ENCODE measurements around the gene GNAQ.

- TF ChIP-seq, protein P1, sequence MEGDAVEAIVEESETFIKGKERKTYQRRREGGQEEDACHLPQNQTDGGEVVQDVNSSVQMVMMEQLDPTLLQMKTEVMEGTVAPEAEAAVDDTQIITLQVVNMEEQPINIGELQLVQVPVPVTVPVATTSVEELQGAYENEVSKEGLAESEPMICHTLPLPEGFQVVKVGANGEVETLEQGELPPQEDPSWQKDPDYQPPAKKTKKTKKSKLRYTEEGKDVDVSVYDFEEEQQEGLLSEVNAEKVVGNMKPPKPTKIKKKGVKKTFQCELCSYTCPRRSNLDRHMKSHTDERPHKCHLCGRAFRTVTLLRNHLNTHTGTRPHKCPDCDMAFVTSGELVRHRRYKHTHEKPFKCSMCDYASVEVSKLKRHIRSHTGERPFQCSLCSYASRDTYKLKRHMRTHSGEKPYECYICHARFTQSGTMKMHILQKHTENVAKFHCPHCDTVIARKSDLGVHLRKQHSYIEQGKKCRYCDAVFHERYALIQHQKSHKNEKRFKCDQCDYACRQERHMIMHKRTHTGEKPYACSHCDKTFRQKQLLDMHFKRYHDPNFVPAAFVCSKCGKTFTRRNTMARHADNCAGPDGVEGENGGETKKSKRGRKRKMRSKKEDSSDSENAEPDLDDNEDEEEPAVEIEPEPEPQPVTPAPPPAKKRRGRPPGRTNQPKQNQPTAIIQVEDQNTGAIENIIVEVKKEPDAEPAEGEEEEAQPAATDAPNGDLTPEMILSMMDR (IDR thresholded peaks at IDR 0.05 in 2 of 3, conservative IDR thresholded peaks at IDR 0.05 in 1 of 3; ENCODE audit: borderline replicate concordance in 1 of 3, insufficient read depth in 1 of 3, low read depth in 2 of 3, low read length in 2 of 3): no peak
- TF ChIP-seq SRF (IDR thresholded peaks at IDR 0.05; ENCODE audit: low read depth) (peak; percentile 82), POLR2A (IDR thresholded peaks at IDR 0.05; ENCODE audit: borderline replicate concordance, extremely low read depth, insufficient read depth, insufficient read length) (no peak), RAD21 (IDR thresholded peaks at IDR 0.05; ENCODE audit: low read depth) (no peak), TCF7L2 (IDR thresholded peaks at IDR 0.05; ENCODE audit: borderline replicate concordance, extremely low read depth, insufficient read depth, insufficient read length) (no peak), POLR2AphosphoS5 (IDR thresholded peaks at IDR 0.05; ENCODE audit: low read depth, low read length) (no peak), CBX3 (IDR thresholded peaks at IDR 0.05; ENCODE audit: low read depth) (no peak), ELF1 (IDR thresholded peaks at IDR 0.05; ENCODE audit: borderline replicate concordance, low read depth) (no peak), EZH2 (IDR thresholded peaks at IDR 0.05) (no peak)
- TF ChIP-seq, protein P2, sequence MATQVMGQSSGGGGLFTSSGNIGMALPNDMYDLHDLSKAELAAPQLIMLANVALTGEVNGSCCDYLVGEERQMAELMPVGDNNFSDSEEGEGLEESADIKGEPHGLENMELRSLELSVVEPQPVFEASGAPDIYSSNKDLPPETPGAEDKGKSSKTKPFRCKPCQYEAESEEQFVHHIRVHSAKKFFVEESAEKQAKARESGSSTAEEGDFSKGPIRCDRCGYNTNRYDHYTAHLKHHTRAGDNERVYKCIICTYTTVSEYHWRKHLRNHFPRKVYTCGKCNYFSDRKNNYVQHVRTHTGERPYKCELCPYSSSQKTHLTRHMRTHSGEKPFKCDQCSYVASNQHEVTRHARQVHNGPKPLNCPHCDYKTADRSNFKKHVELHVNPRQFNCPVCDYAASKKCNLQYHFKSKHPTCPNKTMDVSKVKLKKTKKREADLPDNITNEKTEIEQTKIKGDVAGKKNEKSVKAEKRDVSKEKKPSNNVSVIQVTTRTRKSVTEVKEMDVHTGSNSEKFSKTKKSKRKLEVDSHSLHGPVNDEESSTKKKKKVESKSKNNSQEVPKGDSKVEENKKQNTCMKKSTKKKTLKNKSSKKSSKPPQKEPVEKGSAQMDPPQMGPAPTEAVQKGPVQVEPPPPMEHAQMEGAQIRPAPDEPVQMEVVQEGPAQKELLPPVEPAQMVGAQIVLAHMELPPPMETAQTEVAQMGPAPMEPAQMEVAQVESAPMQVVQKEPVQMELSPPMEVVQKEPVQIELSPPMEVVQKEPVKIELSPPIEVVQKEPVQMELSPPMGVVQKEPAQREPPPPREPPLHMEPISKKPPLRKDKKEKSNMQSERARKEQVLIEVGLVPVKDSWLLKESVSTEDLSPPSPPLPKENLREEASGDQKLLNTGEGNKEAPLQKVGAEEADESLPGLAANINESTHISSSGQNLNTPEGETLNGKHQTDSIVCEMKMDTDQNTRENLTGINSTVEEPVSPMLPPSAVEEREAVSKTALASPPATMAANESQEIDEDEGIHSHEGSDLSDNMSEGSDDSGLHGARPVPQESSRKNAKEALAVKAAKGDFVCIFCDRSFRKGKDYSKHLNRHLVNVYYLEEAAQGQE (IDR thresholded peaks at IDR 0.05; ENCODE audit: low read depth): no peak
- TF ChIP-seq, protein P3, sequence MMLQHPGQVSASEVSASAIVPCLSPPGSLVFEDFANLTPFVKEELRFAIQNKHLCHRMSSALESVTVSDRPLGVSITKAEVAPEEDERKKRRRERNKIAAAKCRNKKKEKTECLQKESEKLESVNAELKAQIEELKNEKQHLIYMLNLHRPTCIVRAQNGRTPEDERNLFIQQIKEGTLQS (IDR thresholded peaks at IDR 0.05): no peak
Observed at GRCh38 chr9:78033870-78034269, 2.3 kb upstream of the GNAQ start.
